ENCODE data around the gene PROC. TPM values are rescaled to one million over a fixed set of nuclear protein-coding genes. Genes with fewer than 3 reads are reported as not detected.

PROC gene
- total and polyA plus RNA-seq, 2 donors (not counting 1 experiment from before 2014, with no cell fraction given), result not detected

- no peaks in the 10 kb centered on the region for H3K9me3 ChIP-seq (ENCODE audit: control insufficient read depth, insufficient read depth, low read depth, low read length)
- no peak overlapping the region for H2AFZ ChIP-seq (ENCODE audit: low read length)
- peaks cover 30% of the 10 kb centered on the region for H3K27me3 ChIP-seq (ENCODE audit: control insufficient read depth, insufficient read depth, low read length)
- H3K4me3 ChIP-seq (replicated peaks in 1 of 4; ENCODE audit: control extremely low read depth in 1 of 4, insufficient read depth in 1 of 4, low read depth in 3 of 4, low read length in 4 of 4), result no peak overlapping the region
- no peaks in the 10 kb centered on the region for H3K79me2 ChIP-seq (ENCODE audit: control insufficient read depth, insufficient read depth, low read length)
- no peak overlapping the region for H3K27ac ChIP-seq (ENCODE audit: insufficient read depth, low read length)
- H4K20me1 ChIP-seq (ENCODE audit: control insufficient read depth, extremely low read depth, insufficient read depth, low read length), result no peaks in the 10 kb centered on the region
- DNase-seq (ENCODE audit: low read depth in 2 of 2), result no peak
- H3K9ac ChIP-seq (ENCODE audit: insufficient read depth, low read length), result no peak overlapping the region
- no peak for TF ChIP-seq EZH2 (IDR thresholded peaks at IDR 0.05; ENCODE audit: low read length, missing control alignments)
- no peak for TF ChIP-seq CTCF (conservative IDR thresholded peaks at IDR 0.05 in 1 of 2, IDR thresholded peaks at IDR 0.05 in 1 of 2; ENCODE audit: low read depth in 1 of 2, low read length in 2 of 2)
- peaks cover under 1% of the 10 kb centered on the region for H3K4me1 ChIP-seq (ENCODE audit: control insufficient read depth, extremely low read depth, insufficient read depth, low read length)
- H3K4me2 ChIP-seq (ENCODE audit: extremely low read depth, insufficient read depth, low read length), result no peak overlapping the region
- no peaks in the 10 kb centered on the region for H3K36me3 ChIP-seq (ENCODE audit: control insufficient read depth, insufficient read depth, low read length)
Measured at GRCh38 chr2:127419112-127419430, 844 bp downstream of the PROC start.

- Histone ChIP-seq H3K9me3 (ENCODE audit: control insufficient read depth, insufficient read depth, low read depth, low read length) (no peaks in the 10 kb centered on the region), H2AFZ (ENCODE audit: low read length) (no peak overlapping the region), H3K9ac (ENCODE audit: insufficient read depth, low read length) (no peak overlapping the region), H3K36me3 (ENCODE audit: control insufficient read depth, insufficient read depth, low read length) (no peaks in the 10 kb centered on the region), H3K4me3 (replicated peaks in 1 of 4; ENCODE audit: control extremely low read depth in 1 of 4, insufficient read depth in 1 of 4, low read depth in 3 of 4, low read length in 4 of 4) (no peak overlapping the region), H3K27me3 (ENCODE audit: control insufficient read depth, insufficient read depth, low read length) (peaks cover 30% of the 10 kb centered on the region), H4K20me1 (ENCODE audit: control insufficient read depth, extremely low read depth, insufficient read depth, low read length) (no peaks in the 10 kb centered on the region), H3K4me2 (ENCODE audit: extremely low read depth, insufficient read depth, low read length) (no peak overlapping the region), H3K79me2 (ENCODE audit: control insufficient read depth, insufficient read depth, low read length) (no peaks in the 10 kb centered on the region), H3K27ac (ENCODE audit: insufficient read depth, low read length) (no peak overlapping the region), H3K4me1 (ENCODE audit: control insufficient read depth, extremely low read depth, insufficient read depth, low read length) (no peaks in the 10 kb centered on the region)
- TF ChIP-seq EZH2 (IDR thresholded peaks at IDR 0.05; ENCODE audit: low read length, missing control alignments), result no peak
- no peak for TF ChIP-seq CTCF (conservative IDR thresholded peaks at IDR 0.05 in 1 of 2, IDR thresholded peaks at IDR 0.05 in 1 of 2; ENCODE audit: low read depth in 1 of 2, low read length in 2 of 2)
- no peak for DNase-seq (ENCODE audit: low read depth in 2 of 2)
Measured at GRCh38 chr2:127419448-127420038, 1.3 kb downstream of the PROC start.

- no peak overlapping the region for H3K27ac ChIP-seq (ENCODE audit: insufficient read depth, low read length)
- no peaks in the 10 kb centered on the region for H4K20me1 ChIP-seq (ENCODE audit: control insufficient read depth, extremely low read depth, insufficient read depth, low read length)
- H3K4me2 ChIP-seq (ENCODE audit: extremely low read depth, insufficient read depth, low read length), result no peak overlapping the region
- no peak for TF ChIP-seq EZH2 (IDR thresholded peaks at IDR 0.05; ENCODE audit: low read length, missing control alignments)
- no peak for TF ChIP-seq CTCF (conservative IDR thresholded peaks at IDR 0.05 in 1 of 2, IDR thresholded peaks at IDR 0.05 in 1 of 2; ENCODE audit: low read depth in 1 of 2, low read length in 2 of 2)
- H3K27me3 ChIP-seq (ENCODE audit: control insufficient read depth, insufficient read depth, low read length), result peaks cover 30% of the 10 kb centered on the region
- H3K4me1 ChIP-seq (ENCODE audit: control insufficient read depth, extremely low read depth, insufficient read depth, low read length), result no peaks in the 10 kb centered on the region
- H3K4me3 ChIP-seq (replicated peaks in 1 of 4; ENCODE audit: control extremely low read depth in 1 of 4, insufficient read depth in 1 of 4, low read depth in 3 of 4, low read length in 4 of 4), result no peak overlapping the region
- H3K9me3 ChIP-seq (ENCODE audit: control insufficient read depth, insufficient read depth, low read depth, low read length), result no peaks in the 10 kb centered on the region
- no peak overlapping the region for H2AFZ ChIP-seq (ENCODE audit: low read length)
- H3K79me2 ChIP-seq (ENCODE audit: control insufficient read depth, insufficient read depth, low read length), result no peaks in the 10 kb centered on the region
- DNase-seq (ENCODE audit: low read depth in 2 of 2), result no peak
- H3K36me3 ChIP-seq (ENCODE audit: control insufficient read depth, insufficient read depth, low read length), result no peaks in the 10 kb centered on the region
- H3K9ac ChIP-seq (ENCODE audit: insufficient read depth, low read length), result no peak overlapping the region
Measured at GRCh38 chr2:127420039-127420864, 2.0 kb downstream of the PROC start.
